ENCODE data around the gene STK26.

DNA sequence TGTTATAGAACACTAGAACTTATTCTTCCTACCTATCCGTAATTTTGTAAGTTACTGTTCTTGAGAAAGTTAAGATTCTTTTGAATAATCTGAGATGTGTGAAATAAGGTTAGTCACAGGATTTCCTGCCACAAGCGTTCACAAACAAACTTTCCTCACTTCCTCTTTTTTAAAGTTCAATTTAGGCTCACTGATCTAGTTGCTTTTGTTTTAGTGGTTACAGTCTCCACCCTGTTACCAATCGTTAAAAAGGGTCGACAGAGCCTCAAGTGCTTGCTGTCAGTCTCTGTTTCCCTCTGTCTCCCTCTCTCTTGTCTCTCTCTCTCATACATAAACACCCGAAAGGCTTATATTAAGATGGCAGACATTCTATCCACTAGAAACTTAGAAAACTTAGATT lies 35.9 kb upstream of the STK26 start:
- TF ChIP-seq, protein P1, sequence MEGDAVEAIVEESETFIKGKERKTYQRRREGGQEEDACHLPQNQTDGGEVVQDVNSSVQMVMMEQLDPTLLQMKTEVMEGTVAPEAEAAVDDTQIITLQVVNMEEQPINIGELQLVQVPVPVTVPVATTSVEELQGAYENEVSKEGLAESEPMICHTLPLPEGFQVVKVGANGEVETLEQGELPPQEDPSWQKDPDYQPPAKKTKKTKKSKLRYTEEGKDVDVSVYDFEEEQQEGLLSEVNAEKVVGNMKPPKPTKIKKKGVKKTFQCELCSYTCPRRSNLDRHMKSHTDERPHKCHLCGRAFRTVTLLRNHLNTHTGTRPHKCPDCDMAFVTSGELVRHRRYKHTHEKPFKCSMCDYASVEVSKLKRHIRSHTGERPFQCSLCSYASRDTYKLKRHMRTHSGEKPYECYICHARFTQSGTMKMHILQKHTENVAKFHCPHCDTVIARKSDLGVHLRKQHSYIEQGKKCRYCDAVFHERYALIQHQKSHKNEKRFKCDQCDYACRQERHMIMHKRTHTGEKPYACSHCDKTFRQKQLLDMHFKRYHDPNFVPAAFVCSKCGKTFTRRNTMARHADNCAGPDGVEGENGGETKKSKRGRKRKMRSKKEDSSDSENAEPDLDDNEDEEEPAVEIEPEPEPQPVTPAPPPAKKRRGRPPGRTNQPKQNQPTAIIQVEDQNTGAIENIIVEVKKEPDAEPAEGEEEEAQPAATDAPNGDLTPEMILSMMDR (IDR thresholded peaks at IDR 0.05), result no peak
- TF ChIP-seq POLR2A (IDR thresholded peaks at IDR 0.05), result no peak
